Activated CD8-positive, alpha-beta T cell treated with anti-CD3 and anti-CD28 coated beads for 36 hours (primary cell): ENCODE results near the gene TRAF3IP3. TPM values are rescaled to one million over a fixed set of nuclear protein-coding genes. Genes with fewer than 3 reads are reported as not detected.

Experiments
- ATAC-seq: fragments of 200-7000 bp; cut with Tn5 transposase; one replicate; pipeline ENCODE4 v1.10.0; 2021; ENCODE audit warnings: mild to moderate bottlenecking, moderate library complexity
- CTCF ChIA-PET: fragments of 350-600 bp; sonication (Branson Sonifier 250); formaldehyde crosslinking; loops from one replicate; lab custom pipeline; 2021; ENCODE audit warnings: antibody characterized with exemption; lab: Charles Lee
- POLR2A ChIA-PET: fragments of 350-600 bp; sonication (Branson Sonifier 250); formaldehyde crosslinking; loops from one replicate; lab custom pipeline; 2021; ENCODE audit warnings: antibody characterized with exemption; lab: Charles Lee
- DNase-seq: peaks from one replicate; pipeline ENCODE4 v3.0.0-alpha.2; 2020
- H3K27ac Mint-ChIP-seq: one replicate; pipeline ENCODE4 v1.8.0; 2021; ENCODE audit warnings: mild to moderate bottlenecking, mixed read lengths
- H3K27me3 Mint-ChIP-seq: one replicate; pipeline ENCODE4 v1.8.0; 2021; ENCODE audit warnings: mixed read lengths
- H3K36me3 Mint-ChIP-seq: one replicate; pipeline ENCODE4 v1.8.0; 2021; ENCODE audit warnings: low read depth, mixed read lengths
- H3K4me1 Mint-ChIP-seq: one replicate; pipeline ENCODE4 v1.8.0; 2021; ENCODE audit warnings: low read depth, mixed read lengths
- H3K4me3 Mint-ChIP-seq: one replicate; pipeline ENCODE4 v1.8.0; 2021; ENCODE audit warnings: mild to moderate bottlenecking, moderate library complexity, mixed read lengths
- H3K9me3 Mint-ChIP-seq: one replicate; pipeline ENCODE4 v1.8.0; 2021; ENCODE audit warnings: mixed read lengths
- CTCF ChIP-seq: fragments of 200-600 bp; IDR thresholded peaks from one replicate; pipeline ENCODE4 v1.8.0; 2022; ENCODE audit warnings: antibody characterized with exemption, mild to moderate bottlenecking
- intact Hi-C: fragments of 100-400 bp; cut with micrococcal nuclease; formaldehyde crosslinking; loops from one replicate; pipeline ENCODE4 v1.10.0; 2022
- total RNA-seq, 2 experiments: library from RNA; stranded (reverse); gene quantifications; one replicate each; pipeline ENCODE4 v1.2.3, GENCODE V29; 2021

TRAF3IP3 gene
- total RNA-seq, 2 experiments from 2014 or later, result 194 TPM

GRCh38 chr1:209755256-209755655 is 597 bp upstream of the TRAF3IP3 start:
- DNase-seq, result no peak
- intact Hi-C loops, result loop anchor here (2.0 kb wide), 1 partner anchor 30 kb away; the partner anchor contains the start of gene C1orf74
- peak overlapping the region; percentile 91 for H3K4me3 Mint-ChIP-seq
- no peak for ATAC-seq
- H3K36me3 Mint-ChIP-seq, result peaks cover 39% of the 10 kb centered on the region
- H3K9me3 Mint-ChIP-seq, result no peaks in the 10 kb centered on the region
- TF ChIP-seq CTCF, result no peak
- H3K4me1 Mint-ChIP-seq, result peaks cover 73% of the 10 kb centered on the region
- H3K27me3 Mint-ChIP-seq, result no peaks in the 10 kb centered on the region
- peak overlapping the region; percentile 98 for H3K27ac Mint-ChIP-seq
- CTCF ChIA-PET, result interaction anchor here (0.5 to 10.8 kb wide), 9 partner anchors 9 to 69 kb away, joined by 3 to 105 read pairs (median 3); no protein-coding TSS in a partner anchor
- POLR2A ChIA-PET, result interaction anchor here (1.2 to 13.2 kb wide), 5 partner anchors 12 to 32 kb away, joined by 4 to 242 read pairs (median 6); no protein-coding TSS in a partner anchor

GRCh38 chr1:209756615-209757445 is 977 bp downstream of the TRAF3IP3 start:
- H3K4me3 Mint-ChIP-seq, result peak overlapping the region; percentile 91
- H3K4me1 Mint-ChIP-seq, result peaks cover 72% of the 10 kb centered on the region
- H3K9me3 Mint-ChIP-seq, result no peaks in the 10 kb centered on the region
- no peaks in the 10 kb centered on the region for H3K27me3 Mint-ChIP-seq
- POLR2A ChIA-PET, result interaction anchor here (0.8 to 13.2 kb wide), 11 partner anchors 9 to 111 kb away, joined by 3 to 242 read pairs (median 4); partner anchors contain the start of gene C1orf74
- no peak for TF ChIP-seq CTCF
- peaks cover 54% of the 10 kb centered on the region for H3K36me3 Mint-ChIP-seq
- ATAC-seq (peak; percentile 17), DNase-seq (peak; percentile 52)
- CTCF ChIA-PET, result interaction anchor here (0.7 to 10.8 kb wide), 8 partner anchors 8 to 188 kb away, joined by 3 to 105 read pairs (median 6); partner anchors contain the start of gene C1orf74
- intact Hi-C loops, result loop anchor here (1.0 kb wide), 1 partner anchor 11 kb away; no protein-coding TSS in a partner anchor
- H3K27ac Mint-ChIP-seq, result peak overlapping the region; percentile 98

- Mint-ChIP-seq H3K9me3 (no peaks in the 10 kb centered on the region), H3K4me1 (peaks cover 72% of the 10 kb centered on the region), H3K4me3 (peak overlapping the region; percentile 91), H3K27ac (peak overlapping the region; percentile 98), H3K27me3 (no peaks in the 10 kb centered on the region), H3K36me3 (peaks cover 69% of the 10 kb centered on the region)
- ATAC-seq, result no peak
- TF ChIP-seq CTCF, result no peak
- intact Hi-C loops, result no loop called here
- POLR2A ChIA-PET, result interaction anchor here (1.5 to 13.2 kb wide), 4 partner anchors 8 to 26 kb away, joined by 3 to 242 read pairs (median 44); partner anchors contain the start of gene C1orf74
- DNase-seq, result no peak
- CTCF ChIA-PET, result interaction anchor here (1.1 to 10.8 kb wide), 3 partner anchors 10 to 30 kb away, joined by 3 to 105 read pairs (median 10); no protein-coding TSS in a partner anchor
These were observed 2.5 kb downstream of the TRAF3IP3 start for GRCh38 chr1:209758400-209758799.

- POLR2A ChIA-PET, result interaction anchor here (1.7 to 13.2 kb wide), 5 partner anchors 8 to 23 kb away, joined by 4 to 242 read pairs (median 20); no protein-coding TSS in a partner anchor
- peak overlapping the region; percentile 98 for H3K27ac Mint-ChIP-seq
These were observed 4.0 kb downstream of the TRAF3IP3 start for GRCh38 chr1:209759829-209760359.

More at GRCh38 chr1:209759829-209760359, 4.0 kb downstream of the TRAF3IP3 start:
- CTCF ChIA-PET, result interaction anchor here (0.7 to 10.8 kb wide), 6 partner anchors 8 to 62 kb away, joined by 3 to 105 read pairs (median 9); no protein-coding TSS in a partner anchor
- Mint-ChIP-seq H3K4me1 (peaks cover 69% of the 10 kb centered on the region), H3K4me3 (peak overlapping the region; percentile 91), H3K27me3 (no peaks in the 10 kb centered on the region), H3K9me3 (peaks cover 2% of the 10 kb centered on the region), H3K36me3 (peaks cover 80% of the 10 kb centered on the region)
- DNase-seq (no peak), ATAC-seq (no peak)
- no peak for TF ChIP-seq CTCF
- intact Hi-C loops, result no loop called here
